Activated CD4-positive, alpha-beta T cell treated with anti-CD3 and anti-CD28 coated beads for 1 hour (primary cell): ENCODE data around the gene RNF114.
"Not testable (repeated sequence)": the region's sequence is repeated elsewhere in the genome, so short reads cannot be mapped to it uniquely, and the experiment has no call there.

Experiments used
- DNase-seq: peaks from one replicate; pipeline ENCODE4 v3.0.0-alpha.2; 2020

Gene RNF114

GRCh38 chr20:49987015-49987867 is 51.0 kb downstream of the RNF114 start:
- no peak for DNase-seq

- DNase-seq = no peak
Observed at GRCh38 chr20:49987868-49988690, 51.9 kb downstream of the RNF114 start.

GRCh38 chr20:49989234-49990065 is 53.3 kb downstream of the RNF114 start:
- DNase-seq = no peak

GRCh38 chr20:49990271-49990720 is 54.1 kb downstream of the RNF114 start:
- DNase-seq = no peak

- no peak for DNase-seq
Observed at GRCh38 chr20:49993301-49993751, 57.1 kb downstream of the RNF114 start.

GRCh38 chr20:49995586-49995985 is 59.4 kb downstream of the RNF114 start:
- DNase-seq = no peak

GRCh38 chr20:49998478-49999188 is 62.4 kb downstream of the RNF114 start:
- DNase-seq = not testable (repeated sequence)

- DNase-seq = no peak
Observed at GRCh38 chr20:49999329-49999728, 63.1 kb downstream of the RNF114 start.

GRCh38 chr20:50000548-50001222 is 64.5 kb downstream of the RNF114 start:
- not testable (repeated sequence) for DNase-seq

GRCh38 chr20:50001784-50002311 is 65.7 kb downstream of the RNF114 start:
- DNase-seq = no peak

GRCh38 chr20:50003253-50003656 is 67.1 kb downstream of the RNF114 start:
- no peak for DNase-seq
